ENCODE results near the gene ACTG2. TPM values are rescaled to one million over a fixed set of nuclear protein-coding genes. Genes with fewer than 3 reads are reported as not detected.

ACTG2 gene
- total and polyA plus RNA-seq, 2 donors (not counting 1 experiment from before 2014, with no cell fraction given), result 4.1 to 600 TPM

DNA sequence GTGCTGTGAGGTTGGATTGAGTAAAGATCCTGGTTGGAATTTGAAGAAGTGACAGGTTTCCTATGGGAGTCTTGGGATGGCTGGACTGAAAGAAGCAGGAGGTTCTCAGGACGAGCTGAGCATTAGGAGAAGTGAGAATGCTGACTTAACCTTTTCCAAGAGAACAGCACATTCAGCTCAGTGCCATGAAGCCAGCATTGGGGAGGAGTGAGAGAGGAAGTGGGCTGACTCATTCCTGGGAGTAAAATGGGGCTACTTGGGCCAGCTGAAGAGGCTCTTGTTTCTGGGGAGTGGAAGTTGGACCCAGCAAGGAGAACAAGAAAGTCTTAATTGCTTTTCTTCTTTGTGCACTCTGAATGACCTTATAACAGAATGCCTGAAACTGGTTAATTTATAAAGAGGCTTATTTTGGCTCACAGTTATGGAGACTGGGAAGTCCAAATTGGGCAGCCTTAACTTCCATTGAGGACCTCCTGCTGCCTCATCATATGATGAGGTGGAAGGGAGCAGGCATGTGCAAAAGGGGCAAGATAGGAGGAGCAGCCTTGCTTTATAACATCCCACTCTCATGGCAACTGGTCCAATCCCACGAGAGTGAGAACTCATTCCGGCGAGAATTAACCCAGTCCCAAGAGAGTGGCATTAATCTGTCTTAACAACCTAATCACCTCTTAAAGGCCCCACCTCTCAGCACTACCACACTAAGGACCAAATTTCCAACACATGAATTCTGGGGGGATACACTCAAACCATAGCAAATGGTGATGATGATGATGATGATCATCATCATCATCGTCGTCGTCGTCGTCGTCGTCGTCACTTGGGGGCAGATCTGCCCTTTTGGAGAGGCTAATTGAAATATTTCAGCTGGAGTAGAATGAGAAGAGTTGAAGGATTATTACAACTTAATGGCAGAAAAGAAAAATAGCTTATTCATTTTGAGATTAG lies 60.0 kb downstream of the ACTG2 start:
- Histone ChIP-seq H3K4me2 (ENCODE audit: extremely low read depth, insufficient read depth, low read length) (no peak overlapping the region), H3K27ac (ENCODE audit: insufficient read depth, low read length) (no peak overlapping the region), H3K27me3 (ENCODE audit: control insufficient read depth, insufficient read depth, low read length) (no peaks in the 10 kb centered on the region), H4K20me1 (ENCODE audit: control insufficient read depth, extremely low read depth, insufficient read depth, low read length) (no peaks in the 10 kb centered on the region), H3K4me1 (ENCODE audit: control insufficient read depth, extremely low read depth, insufficient read depth, low read length) (no peaks in the 10 kb centered on the region), H3K9ac (ENCODE audit: insufficient read depth, low read length) (no peak overlapping the region), H3K9me3 (ENCODE audit: control insufficient read depth, insufficient read depth, low read depth, low read length) (no peaks in the 10 kb centered on the region), H3K36me3 (ENCODE audit: control insufficient read depth, insufficient read depth, low read length) (peaks cover 10% of the 10 kb centered on the region), H2AFZ (ENCODE audit: low read length) (no peak overlapping the region), H3K4me3 (replicated peaks in 1 of 4; ENCODE audit: control extremely low read depth in 1 of 4, insufficient read depth in 1 of 4, low read depth in 3 of 4, low read length in 4 of 4) (no peak overlapping the region), H3K79me2 (ENCODE audit: control insufficient read depth, insufficient read depth, low read length) (no peaks in the 10 kb centered on the region)
- peak; percentile 64 to 70 for DNase-seq (ENCODE audit: low read depth in 2 of 2)
- TF ChIP-seq, protein P1, sequence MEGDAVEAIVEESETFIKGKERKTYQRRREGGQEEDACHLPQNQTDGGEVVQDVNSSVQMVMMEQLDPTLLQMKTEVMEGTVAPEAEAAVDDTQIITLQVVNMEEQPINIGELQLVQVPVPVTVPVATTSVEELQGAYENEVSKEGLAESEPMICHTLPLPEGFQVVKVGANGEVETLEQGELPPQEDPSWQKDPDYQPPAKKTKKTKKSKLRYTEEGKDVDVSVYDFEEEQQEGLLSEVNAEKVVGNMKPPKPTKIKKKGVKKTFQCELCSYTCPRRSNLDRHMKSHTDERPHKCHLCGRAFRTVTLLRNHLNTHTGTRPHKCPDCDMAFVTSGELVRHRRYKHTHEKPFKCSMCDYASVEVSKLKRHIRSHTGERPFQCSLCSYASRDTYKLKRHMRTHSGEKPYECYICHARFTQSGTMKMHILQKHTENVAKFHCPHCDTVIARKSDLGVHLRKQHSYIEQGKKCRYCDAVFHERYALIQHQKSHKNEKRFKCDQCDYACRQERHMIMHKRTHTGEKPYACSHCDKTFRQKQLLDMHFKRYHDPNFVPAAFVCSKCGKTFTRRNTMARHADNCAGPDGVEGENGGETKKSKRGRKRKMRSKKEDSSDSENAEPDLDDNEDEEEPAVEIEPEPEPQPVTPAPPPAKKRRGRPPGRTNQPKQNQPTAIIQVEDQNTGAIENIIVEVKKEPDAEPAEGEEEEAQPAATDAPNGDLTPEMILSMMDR (conservative IDR thresholded peaks at IDR 0.05 in 1 of 2, IDR thresholded peaks at IDR 0.05 in 1 of 2; ENCODE audit: low read depth in 1 of 2, low read length in 2 of 2), result no peak
- no peak for TF ChIP-seq EZH2 (IDR thresholded peaks at IDR 0.05; ENCODE audit: low read length, missing control alignments)

DNA sequence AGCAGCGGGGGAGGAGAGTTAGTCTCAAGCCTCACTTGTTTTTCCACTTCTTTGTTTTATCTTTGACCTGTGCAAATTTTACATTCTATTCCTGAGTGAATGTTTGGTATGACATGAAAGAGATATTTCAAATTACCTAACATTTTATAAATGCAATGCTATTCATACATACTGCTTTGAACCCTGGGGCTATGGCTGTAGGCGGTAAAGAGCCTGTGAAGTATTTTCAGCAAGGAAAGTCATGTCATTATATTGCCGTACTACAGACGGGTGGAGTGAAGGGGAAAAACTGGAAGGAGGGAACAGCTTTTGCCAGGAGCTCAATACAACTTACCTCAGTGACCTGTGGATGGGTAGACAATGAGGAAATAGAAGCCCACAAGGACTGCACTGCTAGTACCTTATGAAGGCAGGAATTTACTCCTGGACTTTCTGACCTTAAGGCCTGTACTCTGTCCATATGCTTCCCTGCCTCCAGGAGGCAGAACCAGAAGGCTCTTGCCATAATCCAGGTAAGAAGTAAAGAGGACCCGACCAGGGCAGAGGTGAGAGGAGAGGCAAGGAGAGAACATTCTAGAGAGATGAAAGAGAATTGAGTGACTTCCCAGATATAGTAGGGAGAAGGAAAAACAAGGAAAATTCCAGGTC lies 63.5 kb downstream of the ACTG2 start:
- Histone ChIP-seq H3K9me3 (ENCODE audit: control insufficient read depth, insufficient read depth, low read depth, low read length) (no peaks in the 10 kb centered on the region), H3K4me1 (ENCODE audit: control insufficient read depth, extremely low read depth, insufficient read depth, low read length) (no peaks in the 10 kb centered on the region), H4K20me1 (ENCODE audit: control insufficient read depth, extremely low read depth, insufficient read depth, low read length) (no peaks in the 10 kb centered on the region), H2AFZ (ENCODE audit: low read length) (no peak overlapping the region), H3K9ac (ENCODE audit: insufficient read depth, low read length) (no peak overlapping the region), H3K4me3 (replicated peaks in 1 of 4; ENCODE audit: control extremely low read depth in 1 of 4, insufficient read depth in 1 of 4, low read depth in 3 of 4, low read length in 4 of 4) (no peak overlapping the region), H3K27ac (ENCODE audit: insufficient read depth, low read length) (no peak overlapping the region), H3K36me3 (ENCODE audit: control insufficient read depth, insufficient read depth, low read length) (peaks cover 8% of the 10 kb centered on the region), H3K27me3 (ENCODE audit: control insufficient read depth, insufficient read depth, low read length) (no peaks in the 10 kb centered on the region), H3K79me2 (ENCODE audit: control insufficient read depth, insufficient read depth, low read length) (no peaks in the 10 kb centered on the region), H3K4me2 (ENCODE audit: extremely low read depth, insufficient read depth, low read length) (no peak overlapping the region)
- no peak for DNase-seq (ENCODE audit: low read depth in 2 of 2)
- no peak for TF ChIP-seq EZH2 (IDR thresholded peaks at IDR 0.05; ENCODE audit: low read length, missing control alignments)
- TF ChIP-seq, protein P1 (conservative IDR thresholded peaks at IDR 0.05 in 1 of 2, IDR thresholded peaks at IDR 0.05 in 1 of 2; ENCODE audit: low read depth in 1 of 2, low read length in 2 of 2), result no peak

DNA sequence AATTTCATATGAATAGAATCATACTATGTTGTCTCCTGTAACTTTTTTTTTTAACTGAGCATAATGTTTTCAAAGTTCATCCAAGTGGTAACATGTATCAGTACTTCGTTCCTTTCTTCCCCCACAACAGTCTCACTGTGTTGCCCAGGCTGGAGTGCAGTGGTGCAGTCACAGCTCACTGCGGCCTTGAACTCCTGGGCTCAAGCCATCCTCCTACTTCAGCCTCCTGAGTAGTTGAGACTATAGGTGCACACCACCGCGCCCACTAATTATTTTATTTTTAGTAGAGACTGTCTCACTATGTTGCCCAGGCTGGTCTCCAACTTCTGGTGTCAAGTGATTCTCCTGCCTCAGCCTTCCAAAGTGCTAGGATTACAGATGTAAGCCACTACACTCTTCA lies 68.5 kb downstream of the ACTG2 start:
- no peak overlapping the region for H3K4me2 ChIP-seq (ENCODE audit: extremely low read depth, insufficient read depth, low read length)
- H3K9me3 ChIP-seq (ENCODE audit: control insufficient read depth, insufficient read depth, low read depth, low read length), result no peaks in the 10 kb centered on the region
- peaks cover 8% of the 10 kb centered on the region for H3K36me3 ChIP-seq (ENCODE audit: control insufficient read depth, insufficient read depth, low read length)
- H2AFZ ChIP-seq (ENCODE audit: low read length), result no peak overlapping the region
- DNase-seq (ENCODE audit: low read depth in 2 of 2), result no peak
- H3K9ac ChIP-seq (ENCODE audit: insufficient read depth, low read length), result no peak overlapping the region
- no peaks in the 10 kb centered on the region for H3K4me1 ChIP-seq (ENCODE audit: control insufficient read depth, extremely low read depth, insufficient read depth, low read length)
- no peak overlapping the region for H3K4me3 ChIP-seq (replicated peaks in 1 of 4; ENCODE audit: control extremely low read depth in 1 of 4, insufficient read depth in 1 of 4, low read depth in 3 of 4, low read length in 4 of 4)
- H3K27ac ChIP-seq (ENCODE audit: insufficient read depth, low read length), result no peak overlapping the region
- TF ChIP-seq, protein P1 (conservative IDR thresholded peaks at IDR 0.05 in 1 of 2, IDR thresholded peaks at IDR 0.05 in 1 of 2; ENCODE audit: low read depth in 1 of 2, low read length in 2 of 2), result no peak
- no peak for TF ChIP-seq EZH2 (IDR thresholded peaks at IDR 0.05; ENCODE audit: low read length, missing control alignments)
- H4K20me1 ChIP-seq (ENCODE audit: control insufficient read depth, extremely low read depth, insufficient read depth, low read length), result no peaks in the 10 kb centered on the region
- H3K79me2 ChIP-seq (ENCODE audit: control insufficient read depth, insufficient read depth, low read length), result no peaks in the 10 kb centered on the region
- H3K27me3 ChIP-seq (ENCODE audit: control insufficient read depth, insufficient read depth, low read length), result no peaks in the 10 kb centered on the region
